Peyer's patch (tissue), 4 donors: ENCODE data around the gene SLC22A31.

Source experiments
- CTCF ChIP-seq, 6 experiments: fragments of 450-650 bp in 4 of 6; fragments of 200-600 bp in 2 of 6; sonication (generic) in 1 of 6; IDR thresholded peaks; one replicate each; pipeline ENCODE4 v1.5.1; 2017 to 2019; ENCODE audit warnings: antibody characterized with exemption in 6 of 6, mild to moderate bottlenecking in 3 of 6, moderate library complexity in 1 of 6
- POLR2A ChIP-seq, 2 donors: fragments of 450-650 bp; IDR thresholded peaks; one replicate each; pipeline ENCODE4 v1.5.1; 2017; ENCODE audit warnings: antibody characterized with exemption in 2 of 2, mild to moderate bottlenecking in 2 of 2, moderate library complexity in 2 of 2

GRCh38 chr16:89155184-89155679, 45.1 kb downstream of the SLC22A31 start:
- TF ChIP-seq CTCF (IDR thresholded peaks at IDR 0.05) (no peak), POLR2A (IDR thresholded peaks at IDR 0.05) (no peak)
